GM21529 (cell line): ENCODE data around the gene GRK5.
"Not testable (repeated sequence)": the region's sequence is repeated elsewhere in the genome, so short reads cannot be mapped to it uniquely, and the experiment has no call there.

Experiments used
- ATAC-seq: cut with Tn5 transposase; IDR thresholded peaks from one replicate; pipeline ENCODE4 v1.9.1; 2021; ENCODE audit not compliant: unreplicated experiment

GRK5 gene

GRCh38 chr10:119451300-119451896 is 244.0 kb downstream of the GRK5 start:
- no peak for ATAC-seq

GRCh38 chr10:119452396-119452795 is 245.0 kb downstream of the GRK5 start:
- no peak for ATAC-seq

GRCh38 chr10:119453313-119453712 is 245.9 kb downstream of the GRK5 start:
- ATAC-seq: no peak

GRCh38 chr10:119454316-119454715 is 246.9 kb downstream of the GRK5 start:
- ATAC-seq: no peak

GRCh38 chr10:119454990-119455389 is 247.6 kb downstream of the GRK5 start:
- ATAC-seq: no peak

GRCh38 chr10:119455609-119456434 is 248.5 kb downstream of the GRK5 start:
- no peak for ATAC-seq

- no peak for ATAC-seq
Measured at GRCh38 chr10:119456435-119456810, 249.1 kb downstream of the GRK5 start.

GRCh38 chr10:119457966-119458766 is 250.8 kb downstream of the GRK5 start:
- ATAC-seq: no peak

- no peak for ATAC-seq
Measured at GRCh38 chr10:119459681-119460340, 252.4 kb downstream of the GRK5 start.

- no peak for ATAC-seq
Measured at GRCh38 chr10:119460369-119461195, 253.2 kb downstream of the GRK5 start.

GRCh38 chr10:119461380-119461779 is 254.0 kb downstream of the GRK5 start:
- ATAC-seq: peak; percentile 59

GRCh38 chr10:119461923-119462322 is 254.6 kb downstream of the GRK5 start:
- ATAC-seq: peak; percentile 77

- ATAC-seq: no peak
Measured at GRCh38 chr10:119462773-119463172, 255.4 kb downstream of the GRK5 start.

GRCh38 chr10:119463195-119463594 is 255.8 kb downstream of the GRK5 start:
- ATAC-seq: not testable (repeated sequence)

- ATAC-seq: no peak
Measured at GRCh38 chr10:119465085-119465484, 257.7 kb downstream of the GRK5 start.

GRCh38 chr10:119466076-119466475 is 258.7 kb downstream of the GRK5 start:
- no peak for ATAC-seq

GRCh38 chr10:119466655-119467054 is 259.3 kb downstream of the GRK5 start:
- no peak for ATAC-seq

- ATAC-seq: no peak
Measured at GRCh38 chr10:119468542-119469324, 261.4 kb downstream of the GRK5 start.

- no peak for ATAC-seq
Measured at GRCh38 chr10:119469325-119469707, 261.9 kb downstream of the GRK5 start.

- no peak for ATAC-seq
Measured at GRCh38 chr10:119469846-119470245, 262.5 kb downstream of the GRK5 start.
